HCT116 (cell line): Measurements from ENCODE around the gene ARID1A.
"Not testable (repeated sequence)": the region's sequence is repeated elsewhere in the genome, so short reads cannot be mapped to it uniquely, and the experiment has no call there.

Experiments used
- EZH2 ChIP-seq: fragments of 200-600 bp; sonication (generic); IDR thresholded peaks from 2 replicates; pipeline ENCODE4 v1.6.1; 2017; ENCODE audit warnings: antibody characterized with exemption, mixed run types
- EZH2phosphoT487 ChIP-seq: fragments of 200-600 bp; IDR thresholded peaks from 2 replicates; pipeline ENCODE4 v1.6.1; 2018; ENCODE audit warnings: antibody characterized with exemption, borderline replicate concordance
- POLR2A ChIP-seq: IDR thresholded peaks from 2 replicates; pipeline ENCODE4 v1.7.0; 2011; ENCODE audit warnings: borderline replicate concordance; ENCODE audit not compliant: insufficient read depth, insufficient read length; ENCODE audit errors: extremely low read depth
- RAD21 ChIP-seq: IDR thresholded peaks from 2 replicates; pipeline ENCODE4 v1.6.1; 2012; ENCODE audit warnings: low read depth, mild to moderate bottlenecking
- YY1 ChIP-seq: IDR thresholded peaks from 2 replicates; pipeline ENCODE4 v1.6.1; 2011; ENCODE audit warnings: low read length, low read depth, moderate library complexity, mild to moderate bottlenecking; ENCODE audit not compliant: insufficient replicate concordance; ENCODE audit errors: extremely low read depth
- ZNF274 ChIP-seq: fragments of 200-500 bp; sonication (Bioruptor generic); IDR thresholded peaks from 2 replicates; pipeline ENCODE4 v1.6.1; 2014; ENCODE audit warnings: mild to moderate bottlenecking, low read depth, low read length, inconsistent platforms
- TF ChIP-seq, protein P1 (sequence below), 3 experiments: fragments of 200-600 bp in 1 of 3; sonication (generic) in 1 of 3; IDR thresholded peaks in 2 of 3; conservative IDR thresholded peaks in 1 of 3; 2 replicates each; pipeline ENCODE4 v1.5.1; 2012 to 2017; ENCODE audit warnings: low read depth in 2 of 3, low read length in 2 of 3, antibody characterized with exemption in 1 of 3, borderline replicate concordance in 1 of 3, control low read depth in 1 of 3, mild to moderate bottlenecking in 1 of 3, mixed read lengths in 1 of 3, mixed run types in 1 of 3, moderate library complexity in 1 of 3; ENCODE audit not compliant: insufficient read depth in 1 of 3

- not testable (repeated sequence) for TF ChIP-seq YY1, ZNF274, POLR2A, RAD21, EZH2phosphoT487, EZH2
- TF ChIP-seq, protein P1, sequence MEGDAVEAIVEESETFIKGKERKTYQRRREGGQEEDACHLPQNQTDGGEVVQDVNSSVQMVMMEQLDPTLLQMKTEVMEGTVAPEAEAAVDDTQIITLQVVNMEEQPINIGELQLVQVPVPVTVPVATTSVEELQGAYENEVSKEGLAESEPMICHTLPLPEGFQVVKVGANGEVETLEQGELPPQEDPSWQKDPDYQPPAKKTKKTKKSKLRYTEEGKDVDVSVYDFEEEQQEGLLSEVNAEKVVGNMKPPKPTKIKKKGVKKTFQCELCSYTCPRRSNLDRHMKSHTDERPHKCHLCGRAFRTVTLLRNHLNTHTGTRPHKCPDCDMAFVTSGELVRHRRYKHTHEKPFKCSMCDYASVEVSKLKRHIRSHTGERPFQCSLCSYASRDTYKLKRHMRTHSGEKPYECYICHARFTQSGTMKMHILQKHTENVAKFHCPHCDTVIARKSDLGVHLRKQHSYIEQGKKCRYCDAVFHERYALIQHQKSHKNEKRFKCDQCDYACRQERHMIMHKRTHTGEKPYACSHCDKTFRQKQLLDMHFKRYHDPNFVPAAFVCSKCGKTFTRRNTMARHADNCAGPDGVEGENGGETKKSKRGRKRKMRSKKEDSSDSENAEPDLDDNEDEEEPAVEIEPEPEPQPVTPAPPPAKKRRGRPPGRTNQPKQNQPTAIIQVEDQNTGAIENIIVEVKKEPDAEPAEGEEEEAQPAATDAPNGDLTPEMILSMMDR (IDR thresholded peaks at IDR 0.05 in 2 of 3, conservative IDR thresholded peaks at IDR 0.05 in 1 of 3; ENCODE audit: borderline replicate concordance in 1 of 3, insufficient read depth in 1 of 3, low read depth in 2 of 3, low read length in 2 of 3): not testable (repeated sequence)
Measured at GRCh38 chr1:26725904-26726303, 30.1 kb downstream of the ARID1A start.
